AG04449 (cell line): Measurements from ENCODE around the gene EN2.

Experiments used
- CTCF ChIA-PET: fragments of 350-600 bp; formaldehyde crosslinking; extraction: SDS; loops from one replicate; lab custom pipeline; 2021; ENCODE audit warnings: antibody characterized with exemption; lab: Yijun Ruan, JAX
- POLR2A ChIA-PET: fragments of 400-600, 350-600 bp; formaldehyde crosslinking; extraction: SDS; loops from one replicate; lab custom pipeline; 2020; ENCODE audit warnings: antibody characterized with exemption, inconsistent platforms; lab: Yijun Ruan, JAX
- DNase-seq: peaks from one replicate; pipeline ENCODE4 v3.0.0-alpha.2; 2010; ENCODE audit warnings: low read depth, low spot score
- H3K4me3 ChIP-seq: 2 replicates; pipeline ENCODE4 v1.5.1; 2011; ENCODE audit warnings: low read depth, mild to moderate bottlenecking, control low read depth, low read length
- TF ChIP-seq, protein P1 (sequence below): IDR thresholded peaks from one replicate; pipeline ENCODE4 v1.5.1; 2011; ENCODE audit warnings: mild to moderate bottlenecking, moderate library complexity, low read length, control low read depth, inconsistent platforms; ENCODE audit not compliant: insufficient read depth; ENCODE audit errors: missing control alignments

EN2 gene

DNA sequence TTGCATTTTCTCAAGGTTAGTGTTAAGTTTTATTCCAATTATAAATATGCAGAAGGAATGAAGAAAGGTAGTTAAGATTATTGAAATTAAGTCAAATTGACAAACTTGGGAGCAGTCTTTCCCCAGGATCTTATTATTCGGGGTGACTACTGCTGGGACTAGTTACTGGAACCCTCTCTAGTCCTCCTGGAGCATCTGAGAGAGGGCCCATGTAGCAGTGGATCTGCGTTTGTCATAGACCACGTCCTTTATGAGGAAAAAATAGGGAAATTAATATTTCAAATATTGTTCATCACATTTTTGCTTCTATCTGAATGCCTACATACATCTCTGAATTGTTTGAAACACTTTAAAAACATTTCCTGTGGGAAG lies 47.5 kb downstream of the EN2 start:
- ChIA-PET POLR2A (no interaction called here), CTCF (no interaction called here)
- TF ChIP-seq, protein P1, sequence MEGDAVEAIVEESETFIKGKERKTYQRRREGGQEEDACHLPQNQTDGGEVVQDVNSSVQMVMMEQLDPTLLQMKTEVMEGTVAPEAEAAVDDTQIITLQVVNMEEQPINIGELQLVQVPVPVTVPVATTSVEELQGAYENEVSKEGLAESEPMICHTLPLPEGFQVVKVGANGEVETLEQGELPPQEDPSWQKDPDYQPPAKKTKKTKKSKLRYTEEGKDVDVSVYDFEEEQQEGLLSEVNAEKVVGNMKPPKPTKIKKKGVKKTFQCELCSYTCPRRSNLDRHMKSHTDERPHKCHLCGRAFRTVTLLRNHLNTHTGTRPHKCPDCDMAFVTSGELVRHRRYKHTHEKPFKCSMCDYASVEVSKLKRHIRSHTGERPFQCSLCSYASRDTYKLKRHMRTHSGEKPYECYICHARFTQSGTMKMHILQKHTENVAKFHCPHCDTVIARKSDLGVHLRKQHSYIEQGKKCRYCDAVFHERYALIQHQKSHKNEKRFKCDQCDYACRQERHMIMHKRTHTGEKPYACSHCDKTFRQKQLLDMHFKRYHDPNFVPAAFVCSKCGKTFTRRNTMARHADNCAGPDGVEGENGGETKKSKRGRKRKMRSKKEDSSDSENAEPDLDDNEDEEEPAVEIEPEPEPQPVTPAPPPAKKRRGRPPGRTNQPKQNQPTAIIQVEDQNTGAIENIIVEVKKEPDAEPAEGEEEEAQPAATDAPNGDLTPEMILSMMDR, result no peak
- no peak for DNase-seq
- no peak overlapping the region for H3K4me3 ChIP-seq

DNA sequence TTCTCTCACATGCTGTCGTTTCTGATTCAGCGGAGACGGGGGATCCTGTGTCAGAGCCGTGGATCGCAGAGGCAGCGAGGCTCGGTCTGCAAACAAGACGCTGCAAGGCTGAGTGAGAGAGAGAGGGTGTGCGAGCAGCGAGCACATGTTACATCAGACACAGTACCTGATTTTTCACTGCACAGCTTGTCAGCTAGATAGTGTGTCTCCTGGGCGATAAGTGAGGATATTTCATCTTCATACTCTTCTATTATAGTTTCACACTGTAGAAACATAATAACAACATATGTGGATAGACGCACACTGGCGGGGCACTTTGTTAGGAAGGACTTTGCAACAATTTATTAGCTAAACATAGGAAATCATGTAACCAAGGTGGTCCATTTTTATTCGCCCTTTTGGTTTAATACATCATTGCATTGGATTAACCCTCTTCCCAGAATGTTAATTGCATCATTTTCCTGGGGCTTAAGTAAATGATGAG lies 49.0 kb downstream of the EN2 start:
- CTCF ChIA-PET, result no interaction called here
- POLR2A ChIA-PET, result no interaction called here
- TF ChIP-seq, protein P1, result no peak
- H3K4me3 ChIP-seq, result no peak overlapping the region
- DNase-seq, result no peak

DNA sequence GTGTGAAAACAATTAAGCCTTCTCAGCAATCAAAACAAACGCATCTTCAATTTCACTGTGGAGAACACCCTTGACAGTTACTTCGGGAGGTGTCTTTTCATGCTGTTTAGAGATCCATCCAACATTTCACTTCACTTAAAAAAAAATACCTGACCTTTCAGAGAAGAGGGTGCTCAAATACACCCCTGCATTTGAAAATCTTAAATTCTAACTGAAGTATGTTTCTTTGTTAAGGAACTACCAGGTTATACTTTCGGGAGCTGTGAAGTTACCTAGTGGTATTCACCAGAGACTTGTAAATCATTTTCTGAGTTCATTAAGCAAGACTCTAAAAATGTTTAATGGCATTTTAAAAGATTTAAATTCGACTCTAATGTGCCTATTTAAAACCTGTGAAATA lies 49.6 kb downstream of the EN2 start:
- no peak for DNase-seq
- ChIA-PET CTCF (no interaction called here), POLR2A (no interaction called here)
- H3K4me3 ChIP-seq, result no peak overlapping the region
- TF ChIP-seq, protein P1, result no peak

DNA sequence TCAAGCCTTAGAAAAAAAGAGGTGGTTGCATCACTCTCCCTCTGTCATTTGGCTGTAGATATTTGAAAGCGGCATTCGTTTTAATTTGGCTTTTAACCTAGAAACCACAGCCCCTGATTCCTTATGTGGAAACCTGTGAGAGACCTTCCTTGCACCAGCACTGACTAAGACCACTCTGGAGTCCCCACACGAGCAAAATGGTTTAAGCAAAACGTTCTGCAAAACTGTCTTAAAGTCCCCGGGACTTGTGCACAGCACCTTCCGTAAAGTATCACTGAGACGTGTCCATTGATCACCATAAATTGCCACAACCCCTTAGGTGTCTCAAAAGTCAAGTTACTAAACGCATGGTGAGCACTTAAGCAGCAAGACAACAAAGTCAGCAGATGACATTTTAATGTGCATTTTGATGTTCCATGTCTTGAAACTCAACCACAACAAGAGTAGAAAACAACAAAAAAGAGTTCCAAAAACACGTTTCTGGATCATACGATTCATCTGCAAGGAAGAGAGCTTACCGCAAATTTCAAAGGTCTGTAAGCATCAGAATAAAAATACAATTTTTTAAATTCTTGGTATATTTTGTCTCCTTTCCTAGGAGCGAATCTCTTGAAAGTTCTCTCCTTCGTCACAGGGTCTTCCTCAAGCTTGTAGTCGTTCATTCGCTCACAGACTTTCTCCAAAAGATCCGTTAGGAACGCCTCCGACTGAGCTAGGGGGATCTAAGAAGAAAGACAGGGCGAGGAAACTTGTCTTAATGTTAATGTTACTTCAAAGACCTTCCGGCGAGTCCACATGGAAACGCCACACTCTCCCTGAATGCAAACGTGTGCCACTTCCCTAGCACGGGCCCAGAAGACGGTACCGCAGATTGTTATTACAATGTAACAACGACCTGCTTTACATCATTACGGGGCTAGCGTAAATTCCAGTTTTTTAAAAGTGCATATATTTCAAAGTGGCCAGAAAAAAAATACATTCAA lies 50.7 kb downstream of the EN2 start:
- CTCF ChIA-PET, result no interaction called here
- no peak overlapping the region for H3K4me3 ChIP-seq
- TF ChIP-seq, protein P1, result no peak
- no peak for DNase-seq
- POLR2A ChIA-PET, result no interaction called here

DNA sequence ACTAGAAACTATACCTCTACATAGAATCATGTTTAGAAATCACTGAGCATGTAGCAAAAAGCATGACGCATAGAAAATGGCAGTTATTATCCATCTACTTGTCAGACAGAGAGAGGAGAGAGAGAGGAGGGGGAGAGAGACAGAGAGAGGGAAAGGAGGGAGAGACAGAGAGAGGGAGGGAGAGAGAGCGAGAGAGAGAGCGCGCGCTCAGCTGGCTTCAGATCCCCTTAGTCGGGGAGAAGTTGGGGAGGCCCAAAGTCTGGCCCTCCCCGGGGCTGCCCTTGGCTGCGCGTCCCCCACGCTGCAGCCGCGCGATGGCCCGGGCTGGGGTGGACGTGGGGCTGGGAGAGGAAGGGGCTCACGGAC lies 51.4 kb downstream of the EN2 start:
- no peak overlapping the region for H3K4me3 ChIP-seq
- POLR2A ChIA-PET, result no interaction called here
- TF ChIP-seq, protein P1, result no peak
- DNase-seq, result no peak
- CTCF ChIA-PET, result no interaction called here

DNA sequence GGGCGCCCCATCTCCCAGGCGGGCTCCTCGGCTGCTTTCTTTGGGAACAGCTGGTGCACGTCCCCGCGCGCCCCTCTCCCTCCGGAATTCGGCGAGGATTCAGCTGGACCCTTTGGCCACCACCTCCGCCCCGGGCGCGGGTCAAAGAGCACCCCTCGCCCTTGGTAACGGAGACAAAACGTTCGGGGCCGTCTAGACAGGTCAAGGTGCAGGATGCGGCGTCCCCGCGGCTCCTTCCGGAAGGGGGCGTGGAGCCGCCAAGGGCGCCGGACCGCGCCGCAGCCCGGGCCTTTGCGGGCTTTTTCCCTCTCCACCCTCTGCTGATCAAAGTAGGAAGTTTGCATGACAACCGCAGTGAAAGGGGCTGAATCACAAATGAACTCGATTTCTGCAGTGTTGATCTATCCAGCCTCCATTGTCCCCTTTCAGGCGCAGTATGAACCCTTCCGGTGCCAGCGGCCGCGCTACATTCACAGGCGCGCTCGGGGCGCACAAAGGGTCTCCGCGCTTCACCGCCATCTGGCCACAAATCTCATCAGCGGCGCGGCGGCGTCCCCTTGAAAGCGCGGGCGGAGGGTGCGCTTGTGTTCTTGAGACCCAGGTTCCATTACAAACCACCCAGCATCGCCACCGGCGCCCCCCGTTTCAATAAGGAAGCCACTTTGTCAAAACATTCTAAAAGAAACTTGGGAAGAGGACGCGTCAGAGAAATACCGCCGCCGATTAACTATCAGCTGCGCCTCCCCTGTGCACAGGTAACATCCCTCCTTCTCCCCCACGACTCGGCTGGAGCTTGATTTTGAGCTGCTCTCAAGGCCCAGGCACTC lies 52.0 kb downstream of the EN2 start:
- POLR2A ChIA-PET, result no interaction called here
- no peak for DNase-seq
- CTCF ChIA-PET, result no interaction called here
- TF ChIP-seq, protein P1, result no peak
- H3K4me3 ChIP-seq, result no peak overlapping the region
